GM18861 (cell line): ENCODE measurements around the gene ECI1.
A peak's percentile ranks its signal among the peaks of the same experiment; 100 is the strongest.

Experiments
- ATAC-seq: cut with Tn5 transposase; IDR thresholded peaks from one replicate; pipeline ENCODE4 v1.9.1; 2021; ENCODE audit not compliant: unreplicated experiment

Gene ECI1

GRCh38 chr16:2235234-2235651 lies 16.1 kb downstream of the ECI1 start:
- ATAC-seq = no peak

DNA sequence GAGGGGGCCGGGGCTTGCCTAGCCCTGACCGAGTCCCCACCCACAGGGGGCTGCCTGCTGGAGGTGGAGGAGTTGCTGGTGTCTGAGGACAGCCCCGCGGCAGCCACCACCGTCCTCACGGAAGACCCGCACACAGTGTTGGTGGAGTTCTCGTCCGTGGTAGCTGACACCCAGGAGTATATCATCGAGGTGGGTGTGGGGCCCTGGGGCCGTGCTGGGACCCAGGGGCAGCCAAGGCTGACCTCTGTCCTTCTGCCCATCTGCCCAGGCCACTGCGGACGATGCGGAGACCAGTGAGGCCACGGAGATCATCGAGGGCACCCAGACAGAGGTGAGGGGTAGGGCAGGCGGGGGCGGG lies 16.6 kb downstream of the ECI1 start:
- no peak for ATAC-seq

GRCh38 chr16:2233872-2234812 lies 17.2 kb downstream of the ECI1 start:
- no peak for ATAC-seq

- ATAC-seq = no peak
These were observed 18.2 kb downstream of the ECI1 start for GRCh38 chr16:2233046-2233775.

GRCh38 chr16:2232094-2232990 lies 19.0 kb downstream of the ECI1 start:
- no peak for ATAC-seq

DNA sequence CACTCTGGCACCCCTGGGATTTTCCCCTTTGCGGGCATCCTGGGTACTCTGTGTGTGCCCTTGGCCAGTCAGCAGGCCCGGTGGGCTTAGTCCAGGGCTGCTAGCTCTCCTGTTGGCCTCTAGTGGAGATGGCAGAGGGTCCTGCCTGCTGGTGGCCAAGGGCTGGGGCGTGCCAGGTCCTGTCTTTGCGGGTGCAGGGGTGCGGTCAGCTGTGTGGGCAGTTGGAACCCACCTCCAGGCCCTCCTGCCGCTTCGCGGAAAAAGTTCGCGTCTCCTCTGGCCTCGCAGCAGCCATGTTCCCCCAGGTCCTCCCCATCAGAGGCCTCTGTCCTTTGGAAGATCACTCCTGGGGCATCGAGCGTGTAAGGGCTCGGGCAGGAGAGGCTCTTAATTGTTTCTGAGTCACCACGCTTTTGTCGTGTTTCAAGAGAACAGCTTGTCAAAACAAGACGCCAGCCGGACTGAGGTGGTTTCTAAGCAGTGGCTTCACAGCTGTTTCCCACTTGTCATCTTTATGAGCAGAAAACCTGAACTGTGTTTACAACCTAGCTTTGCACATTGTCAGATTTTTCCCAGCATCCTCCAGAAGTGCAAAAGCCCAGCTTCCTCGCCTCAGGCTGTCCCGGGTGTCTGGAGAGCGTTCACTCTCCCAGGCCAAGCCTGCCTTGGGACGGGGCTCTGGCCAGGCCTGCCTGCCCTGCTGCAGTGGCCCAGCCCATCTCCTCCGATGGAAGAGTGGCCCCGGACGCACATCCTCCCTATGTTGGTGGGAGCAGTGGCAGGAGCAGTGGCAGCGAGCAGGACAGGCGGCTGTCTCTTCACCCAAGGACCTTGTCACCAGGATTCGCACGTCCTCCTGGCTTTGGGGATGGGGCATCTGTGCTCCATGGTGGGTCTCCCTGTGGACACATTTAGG lies 20.1 kb downstream of the ECI1 start:
- no peak for ATAC-seq

GRCh38 chr16:2230376-2230775 lies 21.0 kb downstream of the ECI1 start:
- ATAC-seq = no peak

GRCh38 chr16:2229632-2230250 lies 21.6 kb downstream of the ECI1 start:
- no peak for ATAC-seq

DNA sequence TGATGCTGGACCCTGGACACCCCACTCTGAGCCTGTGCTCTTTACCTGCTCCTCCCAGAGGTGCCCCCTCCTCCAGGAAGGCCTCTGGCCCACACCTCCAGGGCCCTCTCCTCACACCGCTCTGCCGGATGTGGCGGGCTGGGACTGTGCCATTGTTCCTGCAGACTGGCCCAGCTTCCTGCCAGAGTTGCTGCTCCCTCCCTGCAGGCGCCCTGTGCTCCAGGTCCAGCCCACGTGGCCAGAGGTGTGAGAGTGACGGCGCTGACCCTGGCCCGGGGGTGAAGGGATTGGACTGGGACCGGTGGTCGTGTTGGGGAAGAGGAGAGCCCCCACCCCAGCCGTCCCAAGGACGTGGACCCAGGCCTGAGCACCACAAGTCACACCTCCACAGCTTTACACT lies 22.3 kb downstream of the ECI1 start:
- ATAC-seq = no peak

GRCh38 chr16:2228161-2228824 lies 23.1 kb downstream of the ECI1 start:
- ATAC-seq = no peak

DNA sequence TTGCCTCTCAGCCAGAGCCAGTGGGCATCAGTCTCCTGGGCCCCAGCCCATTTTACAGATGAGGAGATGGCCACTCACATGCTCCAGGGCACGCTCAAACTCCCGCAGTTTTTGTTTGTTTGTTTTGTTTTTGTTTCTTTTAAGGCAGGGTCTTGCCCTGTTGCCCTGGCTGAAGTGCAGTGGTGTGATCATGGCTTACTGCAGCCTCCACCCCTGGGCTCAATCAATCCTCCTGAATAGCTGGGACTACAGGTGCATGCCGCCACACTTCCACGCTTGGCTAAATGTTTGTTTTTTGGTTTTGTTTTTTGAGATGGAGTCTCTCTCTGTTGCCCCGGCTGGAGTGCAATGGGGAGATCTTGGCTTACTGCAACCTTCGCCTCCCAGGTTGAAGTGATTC lies 24.5 kb downstream of the ECI1 start:
- no peak for ATAC-seq

DNA sequence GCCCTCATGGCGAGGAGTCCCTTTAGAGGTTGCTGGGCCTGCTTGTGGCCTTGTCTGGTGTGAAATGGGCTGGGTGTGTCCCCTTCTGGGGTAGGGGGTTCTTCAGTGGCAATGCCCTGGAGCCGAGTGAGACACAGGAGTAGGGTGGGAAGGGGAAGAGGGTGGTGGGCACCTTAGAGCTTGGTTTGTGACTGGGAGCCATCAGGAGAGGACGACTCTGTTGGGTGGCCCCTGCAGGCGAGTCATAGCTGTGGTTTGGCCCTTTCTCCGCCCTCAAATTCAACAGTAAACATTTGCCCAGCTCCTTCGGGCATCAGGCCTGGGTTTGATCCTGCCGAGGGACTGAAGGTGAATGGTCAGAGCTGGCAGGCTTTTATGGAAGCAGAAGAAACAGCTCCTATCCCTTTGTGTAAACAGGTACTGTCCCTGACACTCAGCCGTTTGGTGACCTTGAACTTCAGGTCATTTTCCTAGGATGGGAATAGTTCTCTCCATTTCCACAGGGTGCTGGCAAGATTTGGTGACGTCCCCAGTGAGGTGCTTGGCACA lies 25.1 kb downstream of the ECI1 start:
- ATAC-seq = no peak

- peak; percentile 5 for ATAC-seq
These were observed 27.4 kb downstream of the ECI1 start for GRCh38 chr16:2223942-2224486.

- ATAC-seq = peak; percentile 86
These were observed 28.0 kb downstream of the ECI1 start, which contains the start of gene E4F1 for GRCh38 chr16:2223221-2223941. TSS of gene E4F1 (plus strand) at chr16:2223591. CDS start at chr16:2223614, 23 bp downstream.

- ATAC-seq = no peak
These were observed 35.1 kb downstream of the ECI1 start for GRCh38 chr16:2216330-2216729.

- peak; percentile 76 for ATAC-seq
These were observed 36.7 kb downstream of the ECI1 start, which contains the start of gene PGP for GRCh38 chr16:2214719-2214968. TSS of gene PGP (minus strand) at chr16:2214840. CDS start at chr16:2214777, 63 bp downstream.

DNA sequence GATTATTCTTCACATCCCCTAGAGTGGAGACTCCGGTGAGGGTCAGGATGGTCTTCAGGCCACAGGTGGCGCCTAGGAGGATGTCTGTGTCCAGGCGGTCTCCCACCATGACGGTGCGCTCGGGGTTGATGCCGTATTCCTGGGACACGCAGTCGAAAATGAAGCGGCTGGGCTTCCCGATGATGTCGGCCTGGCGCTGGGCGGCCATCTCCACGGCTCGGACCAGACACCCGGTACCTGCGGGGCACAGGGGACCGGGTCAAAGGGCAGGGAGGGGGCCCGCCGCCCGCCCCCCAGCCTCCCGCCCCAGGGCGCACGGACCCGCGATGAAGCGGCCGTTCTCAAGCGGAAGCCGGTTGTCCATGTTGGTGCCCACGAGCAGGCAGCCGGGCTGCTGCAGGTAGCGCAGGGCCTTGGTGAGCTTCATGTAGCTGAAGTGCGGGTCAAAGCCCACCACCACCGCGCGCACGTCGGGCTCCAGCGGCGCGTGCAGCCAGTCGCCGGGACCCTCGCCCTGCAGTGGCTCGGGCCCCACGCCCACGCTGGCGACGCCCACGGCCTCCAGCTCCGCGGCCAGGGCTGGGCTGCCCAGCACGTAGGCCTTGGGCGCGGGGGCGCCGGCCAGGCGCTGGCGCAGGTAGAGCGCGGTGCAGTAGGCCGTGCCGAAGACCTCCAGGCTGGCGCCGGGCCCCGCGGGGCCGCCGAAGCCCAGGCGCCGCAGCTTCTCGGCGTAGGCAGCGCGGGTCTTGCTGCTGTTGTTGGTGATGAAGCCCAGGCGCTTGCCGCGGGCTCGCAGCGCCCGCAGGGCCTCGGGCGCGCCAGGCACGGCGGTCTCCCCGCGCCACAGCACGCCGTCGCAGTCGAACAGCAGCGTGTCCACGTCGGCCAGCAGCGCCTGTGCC lies 37.3 kb downstream of the ECI1 start:
- ATAC-seq = peak; percentile 10
